NCI-H2171 treated with DMSO at 0.1 percent for 48 hours (cell line): Measurements from ENCODE around the gene P2RX6.
A peak's percentile ranks its signal among the peaks of the same experiment; 100 is the strongest.
"Not testable (repeated sequence)": the region's sequence is repeated elsewhere in the genome, so short reads cannot be mapped to it uniquely, and the experiment has no call there.

Experiments
- DNase-seq: peaks from one replicate; lab custom pipeline; 2025; lab: John Stamatoyannopoulos, UW

Gene P2RX6

DNA sequence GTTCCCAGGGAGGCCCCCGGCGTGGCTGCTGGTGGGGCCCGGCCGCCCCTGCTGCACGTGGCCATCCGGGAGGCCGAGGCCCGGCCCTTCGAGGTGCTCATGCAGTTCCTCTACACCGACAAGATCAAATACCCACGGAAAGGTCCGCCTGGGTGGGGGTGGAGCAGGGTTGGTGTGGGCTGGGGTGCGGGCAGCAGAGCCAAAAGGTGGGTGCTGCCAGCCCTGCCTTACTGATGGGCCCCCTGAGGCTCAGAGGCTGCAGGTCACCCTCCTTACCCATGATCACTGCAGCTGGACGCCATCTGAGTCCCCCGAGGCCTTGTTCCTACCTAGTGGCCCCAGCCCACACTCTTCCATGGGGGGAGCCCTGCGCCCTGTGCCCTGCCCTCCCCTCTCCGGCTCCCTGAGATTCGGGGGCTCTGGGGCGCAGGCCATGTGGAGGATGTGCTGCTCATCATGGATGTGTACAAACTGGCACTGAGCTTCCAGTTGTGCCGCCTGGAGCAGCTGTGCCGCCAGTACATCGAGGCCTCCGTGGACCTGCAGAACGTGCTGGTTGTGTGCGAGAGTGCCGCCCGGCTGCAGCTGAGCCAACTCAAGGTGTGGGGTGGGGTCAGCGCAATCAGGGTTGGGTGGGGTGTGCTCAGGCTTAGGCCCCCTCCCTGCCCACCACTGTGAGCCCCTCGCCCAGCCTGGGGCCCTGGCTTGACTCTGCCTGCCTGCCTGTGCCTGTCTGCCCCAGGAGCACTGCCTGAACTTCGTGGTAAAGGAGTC is 20.6 kb upstream of the P2RX6 start:
- DNase-seq: no peak

DNA sequence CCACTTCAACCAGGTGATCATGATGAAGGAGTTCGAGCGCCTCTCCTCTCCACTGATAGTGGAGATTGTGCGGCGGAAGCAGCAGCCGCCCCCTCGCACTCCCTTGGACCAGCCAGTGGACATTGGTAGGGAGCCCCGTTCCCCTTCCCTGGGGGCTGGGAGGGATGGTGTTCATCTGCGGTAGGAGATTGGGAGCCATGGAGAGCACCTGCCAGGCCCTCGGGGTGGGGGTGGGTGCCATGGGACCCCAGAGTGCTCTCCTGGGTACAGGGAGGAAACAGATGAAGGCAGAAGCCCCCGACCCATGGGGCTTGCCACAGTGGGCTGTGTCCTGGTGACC is 20.1 kb upstream of the P2RX6 start:
- no peak for DNase-seq

DNA sequence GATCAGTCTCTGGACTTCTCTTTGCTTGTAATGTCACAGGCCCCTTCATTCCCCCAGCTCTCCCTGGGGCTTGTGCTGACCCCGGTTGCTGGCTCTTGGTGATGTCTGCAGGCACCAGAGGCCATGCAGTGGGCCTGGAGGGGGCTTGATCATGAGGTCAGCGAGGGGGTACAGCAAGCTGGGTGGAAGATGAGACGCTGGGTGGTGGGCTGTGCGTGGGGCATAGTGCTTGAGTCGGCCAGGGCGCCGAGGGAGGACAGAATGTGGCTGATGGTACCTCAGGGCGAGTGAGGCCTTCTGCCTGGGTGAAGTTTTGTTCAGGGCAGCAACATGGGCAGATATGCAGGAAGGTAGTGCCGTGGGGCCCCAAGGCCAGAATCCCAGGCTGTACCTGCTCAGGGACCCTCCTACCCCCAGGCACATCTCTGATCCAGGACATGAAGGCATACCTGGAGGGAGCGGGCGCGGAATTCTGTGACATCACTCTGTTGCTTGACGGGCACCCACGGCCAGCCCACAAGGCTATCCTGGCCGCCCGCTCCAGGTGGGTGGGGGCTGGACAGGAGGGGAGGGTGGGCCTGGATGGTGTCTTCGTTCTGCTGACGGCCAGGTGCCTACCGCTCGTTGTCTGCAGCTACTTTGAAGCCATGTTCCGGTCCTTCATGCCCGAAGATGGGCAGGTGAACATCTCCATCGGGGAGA is 19.5 kb upstream of the P2RX6 start:
- no peak for DNase-seq

DNA sequence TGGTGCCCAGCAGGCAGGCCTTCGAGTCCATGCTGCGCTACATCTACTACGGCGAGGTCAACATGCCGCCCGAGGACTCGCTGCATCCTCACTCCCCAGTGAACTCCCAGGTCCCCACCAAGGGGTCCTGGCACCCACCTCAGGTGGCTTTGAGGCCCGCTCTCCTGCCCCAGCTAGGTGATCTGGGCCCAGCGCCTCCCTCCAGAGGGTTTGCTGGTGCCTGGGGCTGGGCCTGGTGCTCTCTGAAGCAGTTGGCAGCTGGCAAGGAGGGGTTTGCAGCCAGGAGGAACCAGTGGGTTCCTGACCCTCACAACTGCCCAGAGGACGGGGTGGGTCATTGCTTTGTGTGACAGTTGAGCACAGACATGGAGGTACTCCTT is 18.9 kb upstream of the P2RX6 start:
- no peak for DNase-seq

DNA sequence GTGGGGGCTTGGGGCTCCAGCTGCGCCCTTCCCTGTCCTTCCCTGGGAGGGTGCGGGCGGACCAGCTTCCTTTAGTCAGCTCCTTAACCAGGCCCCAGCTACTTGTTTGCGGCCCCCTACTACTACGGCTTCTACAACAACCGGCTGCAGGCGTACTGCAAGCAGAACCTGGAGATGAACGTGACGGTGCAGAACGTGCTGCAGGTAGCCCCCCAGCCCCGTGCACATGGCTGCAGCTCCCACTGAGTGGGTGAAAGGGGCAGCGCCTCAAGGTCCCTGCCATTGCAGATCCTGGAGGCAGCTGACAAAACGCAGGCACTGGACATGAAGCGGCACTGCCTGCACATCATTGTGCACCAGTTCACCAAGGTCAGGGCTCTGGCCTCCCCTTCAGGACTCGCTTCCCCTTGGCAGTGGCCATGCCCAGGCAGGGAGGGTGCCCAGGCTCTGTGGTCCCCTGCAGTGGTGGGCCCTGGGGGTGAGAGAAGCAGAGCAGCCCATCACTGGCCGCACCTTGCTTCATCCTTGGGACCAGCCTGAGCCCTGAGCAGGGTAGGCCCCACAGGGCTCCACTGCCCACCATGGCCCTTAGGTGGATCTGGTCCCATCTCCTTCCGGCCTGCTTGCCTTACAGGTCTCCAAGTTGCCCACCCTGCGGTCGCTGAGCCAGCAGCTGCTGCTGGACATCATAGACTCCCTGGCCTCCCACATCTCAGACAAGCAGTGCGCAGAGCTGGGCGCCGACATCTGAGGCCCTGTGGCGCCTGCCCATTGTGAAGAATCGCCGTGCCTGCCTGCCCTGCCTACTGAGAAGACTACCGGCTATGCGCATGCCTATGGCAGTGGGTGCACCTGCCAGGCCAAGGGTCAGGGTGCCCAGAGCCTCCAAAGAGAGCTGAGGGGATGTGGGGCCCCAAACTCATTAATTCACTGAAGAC is 18.1 kb upstream of the P2RX6 start:
- DNase-seq: no peak

DNA sequence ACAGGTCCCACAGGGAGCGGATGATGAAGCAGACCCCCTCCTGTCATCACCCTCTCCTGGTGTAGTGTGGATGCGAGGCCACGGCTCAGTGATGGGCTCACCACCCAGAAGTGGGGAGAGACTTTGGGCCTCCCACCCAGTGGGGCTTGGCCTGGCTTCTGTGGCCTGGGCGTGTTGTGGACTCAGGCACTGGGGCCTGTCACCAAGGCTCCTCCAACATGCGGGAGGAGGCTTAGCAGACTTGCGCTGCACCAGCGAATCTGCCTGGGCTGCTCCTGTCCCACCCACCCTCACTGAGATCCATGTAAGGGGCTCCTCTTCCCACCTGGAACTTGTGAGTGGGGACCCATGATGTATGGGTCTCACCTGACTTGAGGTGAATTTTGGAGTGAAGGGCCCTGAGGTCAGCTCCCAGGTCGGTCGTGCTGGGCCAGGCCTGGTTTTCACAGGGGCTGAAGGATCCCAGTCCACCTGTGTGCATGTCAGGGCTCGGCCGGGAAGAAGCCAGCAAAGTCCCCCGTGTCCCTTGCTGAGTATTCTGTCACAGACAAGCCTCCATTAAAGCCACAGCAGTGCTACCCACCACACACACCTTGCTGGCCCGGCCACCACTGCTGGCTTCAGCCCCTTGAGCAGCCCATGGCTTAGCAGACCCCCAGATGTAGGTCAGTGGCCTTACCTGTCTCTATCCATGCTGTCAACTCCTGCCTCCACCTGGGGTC is 17.3 kb upstream of the P2RX6 start:
- DNase-seq: no peak

DNA sequence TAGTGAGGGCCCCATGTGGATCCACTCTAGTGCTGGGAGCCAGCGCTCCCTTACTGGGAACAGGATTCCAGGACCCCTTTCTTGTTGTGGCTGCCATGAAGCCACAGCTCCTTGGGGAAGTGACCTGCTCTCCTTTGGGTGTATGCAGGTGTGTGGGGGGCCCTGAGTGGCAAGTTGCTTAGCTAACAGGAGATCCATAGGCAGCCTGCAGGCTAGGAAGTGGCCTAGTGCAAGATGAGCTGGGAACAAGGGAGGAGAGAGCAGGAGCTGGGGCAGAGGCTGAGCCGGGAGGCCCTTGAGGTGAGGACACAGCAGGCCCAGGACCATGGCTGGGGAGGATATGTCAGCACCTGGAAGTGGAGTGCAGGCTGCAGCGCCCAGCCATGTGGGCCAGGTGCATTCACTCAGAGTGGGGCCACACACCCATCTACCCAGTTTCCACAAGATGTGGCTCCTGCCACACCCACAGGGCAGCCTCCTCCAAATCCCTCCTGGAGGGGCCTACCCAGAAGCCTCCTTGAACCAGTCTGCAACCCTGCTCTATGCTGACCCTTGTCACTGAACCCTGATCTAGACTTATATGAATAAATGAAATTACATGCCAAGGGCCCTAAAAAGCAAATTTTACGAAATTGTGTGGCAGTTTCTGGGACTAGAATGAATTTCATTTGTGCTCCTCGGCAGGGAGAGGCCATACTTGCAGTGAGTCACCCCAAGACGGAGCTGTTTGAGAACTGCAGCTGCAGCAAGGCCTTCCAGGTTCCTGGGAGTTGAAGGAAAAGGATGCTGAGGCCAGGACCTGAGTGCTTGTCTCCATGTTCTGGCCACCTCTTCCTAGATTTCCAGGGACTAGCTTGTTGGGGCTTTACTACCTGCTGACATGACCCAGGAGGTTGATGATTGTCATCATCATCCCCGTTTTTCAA is 16.3 kb upstream of the P2RX6 start:
- no peak for DNase-seq

DNA sequence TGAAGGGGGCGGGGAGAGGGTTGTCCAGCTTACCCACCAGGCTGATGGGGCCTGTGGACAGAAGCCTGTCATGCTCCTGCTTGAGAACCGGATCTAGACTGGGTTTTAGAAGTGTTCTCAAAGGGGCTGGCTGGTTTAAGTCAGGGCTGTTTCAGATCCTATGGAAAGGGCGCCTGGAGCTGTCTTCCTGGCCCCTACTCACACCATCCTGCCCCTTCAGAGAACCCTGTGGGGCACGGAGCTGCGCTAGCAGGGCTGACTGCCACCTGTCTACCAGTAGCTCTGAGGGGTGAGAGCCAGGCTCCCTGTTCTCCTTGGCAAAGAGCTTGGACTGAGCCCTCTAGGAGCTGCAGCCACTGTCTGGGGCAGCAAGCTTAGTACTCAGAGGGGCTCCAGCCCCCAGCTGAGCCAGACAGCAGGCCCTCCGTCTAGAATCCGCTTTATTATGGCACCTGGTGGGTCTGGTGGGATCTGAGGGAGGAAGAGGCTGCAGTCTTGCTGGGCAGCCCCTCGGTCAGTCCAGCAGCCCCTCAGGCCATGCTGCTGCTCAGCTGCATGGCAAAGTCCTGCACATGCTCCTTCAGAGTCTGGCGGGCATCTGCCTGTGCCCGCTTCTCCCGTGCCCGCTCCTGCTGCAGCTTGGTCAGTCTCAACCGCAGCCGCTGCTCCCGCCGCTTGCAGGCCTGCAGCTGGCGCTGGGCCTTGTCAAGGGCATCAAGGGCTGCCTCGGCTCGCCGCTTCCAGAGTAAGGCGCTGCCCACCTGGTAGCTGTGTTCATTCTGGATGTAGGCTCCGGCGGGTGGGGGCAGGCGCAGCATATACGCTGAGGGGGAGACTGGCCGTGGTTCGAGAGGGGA is 15.4 kb upstream of the P2RX6 start:
- no peak for DNase-seq

DNA sequence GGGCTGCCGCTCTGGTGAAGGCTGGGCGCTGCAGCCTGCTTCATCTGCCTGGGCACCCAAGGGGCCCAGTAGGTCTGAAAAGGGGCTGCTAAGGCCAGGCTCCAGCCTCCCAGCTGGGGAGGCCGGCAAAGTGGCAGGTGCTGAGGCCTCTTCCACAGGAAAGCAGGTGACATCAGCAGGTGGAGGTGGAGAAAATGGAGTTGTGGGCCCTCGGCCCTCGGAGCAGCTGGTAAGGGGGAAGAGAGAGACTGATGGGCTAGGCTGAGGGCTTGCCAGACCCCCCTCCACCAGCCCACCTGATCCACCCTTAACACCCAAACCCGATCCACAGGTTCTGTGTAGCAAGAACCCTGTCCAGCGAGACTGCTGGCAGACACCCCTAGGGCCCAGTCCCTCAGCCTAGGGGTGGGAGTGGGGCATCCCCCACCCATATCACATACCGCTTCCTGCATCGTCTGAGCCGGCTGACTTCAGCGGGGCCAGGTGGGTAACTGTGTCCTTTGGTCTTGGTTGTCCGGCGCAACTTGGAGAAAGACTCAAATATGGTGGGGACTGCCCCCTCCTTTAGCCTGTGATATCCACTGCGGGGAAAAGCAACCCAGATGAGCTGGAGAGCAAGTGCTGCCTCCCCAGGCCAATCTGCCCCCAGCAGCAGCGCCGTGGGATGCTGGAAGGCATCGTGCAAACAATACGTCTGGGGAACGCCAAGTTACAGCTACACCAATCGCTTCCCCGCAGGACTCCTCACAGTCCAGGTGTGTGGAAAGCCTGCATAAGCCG is 14.6 kb upstream of the P2RX6 start:
- peak; percentile 41 for DNase-seq

DNA sequence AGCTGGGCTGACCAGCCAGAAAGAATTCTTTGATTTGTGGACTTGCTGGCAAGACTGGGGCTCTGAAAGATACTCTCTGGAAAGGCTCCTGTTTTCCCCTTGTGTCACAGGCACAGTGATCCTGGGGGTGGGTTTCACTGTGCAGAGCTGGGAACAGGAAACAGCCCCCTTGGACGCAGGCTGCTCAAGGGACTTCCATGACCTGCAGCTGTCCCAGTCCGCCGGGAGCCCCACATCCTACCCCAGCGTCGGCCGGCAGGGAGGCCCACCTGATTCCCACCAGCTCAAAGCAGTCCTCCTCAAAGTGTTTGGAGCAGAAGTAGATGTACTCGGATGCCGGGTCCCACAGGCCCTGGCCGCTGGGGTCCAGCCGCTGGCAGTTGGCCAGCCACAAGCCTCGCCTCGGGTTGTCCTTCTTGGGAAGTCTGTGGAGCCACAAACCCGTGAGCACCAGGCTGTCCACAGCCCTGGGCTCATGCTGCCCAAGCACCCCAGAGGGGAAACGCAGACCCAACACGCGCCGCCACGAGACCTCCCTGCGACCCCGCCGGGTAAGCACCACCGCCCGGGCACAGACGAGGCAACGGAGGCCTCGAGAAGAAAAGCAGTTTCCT is 13.9 kb upstream of the P2RX6 start:
- DNase-seq: peak; percentile 41

DNA sequence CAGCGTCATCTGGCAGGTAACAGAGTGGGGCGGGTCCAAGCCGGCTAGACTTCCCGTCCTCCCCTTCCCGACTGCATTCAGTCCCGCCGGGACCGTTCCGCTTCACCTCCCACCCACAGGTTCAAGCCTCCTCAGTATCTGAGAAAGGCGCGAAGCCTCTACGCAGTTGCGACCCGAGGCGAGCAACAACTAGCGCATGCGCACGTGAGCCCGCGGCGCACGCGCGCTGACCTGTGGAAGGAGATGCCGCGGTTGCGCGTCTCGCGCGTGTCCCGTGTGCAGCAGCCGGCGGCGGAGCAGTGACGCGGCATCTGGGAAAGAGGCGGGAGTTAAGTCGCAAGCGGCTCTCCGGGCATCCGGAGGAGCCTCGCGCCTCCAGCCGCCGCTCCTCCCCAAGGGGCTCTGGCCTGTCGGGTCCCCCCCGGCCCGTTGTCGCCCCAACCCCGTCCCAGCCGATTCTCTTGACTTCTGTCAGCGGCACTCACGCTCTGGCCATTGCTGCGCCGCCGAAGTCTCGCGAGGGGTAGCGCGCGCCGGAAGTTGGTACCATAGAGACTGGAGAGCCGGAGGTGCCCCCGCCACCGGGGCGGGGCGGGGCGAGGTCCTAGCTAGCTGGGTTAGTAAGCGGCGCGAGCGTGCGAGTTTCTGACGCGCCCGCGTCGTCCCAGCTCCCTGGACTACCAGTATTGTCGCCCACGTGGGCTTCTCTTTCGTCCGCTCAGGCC is 13.2 kb upstream of the P2RX6 start, which contains the start of gene THAP7:
THAP7 (minus strand) TSS at position 518 of the 725 bp plus-strand sequence; CDS start at position 311, 207 bp downstream.
- peak; percentile 96 for DNase-seq

DNA sequence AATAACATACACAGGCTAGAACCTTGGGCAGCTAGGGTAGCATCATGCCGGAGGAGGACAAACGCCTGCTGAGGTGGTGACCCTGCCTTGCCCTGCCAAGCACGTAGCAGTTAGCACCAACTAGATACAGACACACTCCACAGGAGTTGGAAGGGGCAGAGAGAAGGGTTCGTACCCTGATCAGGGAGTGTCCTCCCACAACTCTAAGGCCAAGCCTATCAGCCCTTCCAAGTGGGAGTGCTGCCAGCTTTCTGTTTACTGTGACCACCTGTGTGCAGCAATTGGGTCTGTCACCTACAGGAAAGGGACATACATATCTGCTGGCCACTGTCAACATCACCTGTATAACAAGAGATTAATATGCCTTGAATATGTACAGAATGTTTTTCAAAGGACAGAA is 11.2 kb upstream of the P2RX6 start:
- no peak for DNase-seq

DNA sequence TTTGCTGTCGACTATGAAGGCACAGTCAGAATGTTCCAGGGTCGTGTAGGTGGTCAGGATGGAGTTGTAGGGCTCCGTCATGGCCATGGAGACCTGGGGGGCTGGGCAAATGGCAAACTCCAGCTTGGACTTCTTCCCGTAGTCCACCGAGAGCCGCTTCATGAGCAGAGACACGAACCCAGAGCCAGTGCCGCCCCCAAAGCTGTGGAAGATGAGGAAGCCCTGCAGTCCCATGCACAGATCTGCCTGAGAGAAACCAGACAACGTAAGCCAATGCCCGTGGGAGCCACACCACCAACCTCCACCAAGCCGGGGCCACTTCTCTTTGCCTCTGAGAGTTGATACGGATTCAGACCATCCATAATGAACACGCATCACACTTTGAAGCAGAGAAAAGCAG is 5.8 kb upstream of the P2RX6 start:
- not testable (repeated sequence) for DNase-seq

DNA sequence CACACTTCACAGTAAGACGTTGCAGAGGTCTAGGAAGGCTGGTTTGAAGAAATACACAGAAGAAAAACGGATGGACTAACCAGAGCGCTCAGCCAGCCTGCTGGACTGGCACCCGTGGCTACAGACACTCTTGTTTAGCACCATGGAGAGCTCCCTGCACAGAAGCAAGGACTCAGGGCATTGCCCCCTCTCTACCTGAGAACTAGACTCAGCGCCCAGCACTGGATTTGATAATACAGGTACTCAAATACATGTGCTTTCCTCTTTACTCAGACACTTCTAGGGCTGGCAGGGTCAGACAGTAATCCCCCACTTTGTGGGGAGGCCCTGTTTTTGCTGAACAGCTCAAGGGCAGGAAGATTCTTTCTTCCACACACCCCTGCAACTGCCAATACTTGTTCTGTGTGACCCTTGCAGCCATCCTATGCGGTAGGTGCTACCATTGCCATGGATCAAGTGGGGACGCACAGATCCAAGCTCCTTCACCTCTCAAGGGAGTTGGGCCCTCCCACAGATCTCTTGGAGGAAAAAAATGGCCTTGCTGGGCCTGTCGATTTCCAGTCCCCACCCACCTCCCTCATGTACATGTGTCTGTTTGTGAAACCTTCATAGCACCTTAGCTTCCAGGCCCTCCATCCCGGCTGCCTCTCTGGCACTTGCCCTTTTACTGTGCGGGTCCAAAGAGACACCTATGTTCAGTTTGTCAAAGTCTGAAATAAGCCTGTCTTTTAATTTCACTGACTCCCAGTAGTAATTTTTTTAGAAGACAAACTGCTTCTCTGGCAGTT is 5.1 kb upstream of the P2RX6 start:
- DNase-seq: no peak

DNA sequence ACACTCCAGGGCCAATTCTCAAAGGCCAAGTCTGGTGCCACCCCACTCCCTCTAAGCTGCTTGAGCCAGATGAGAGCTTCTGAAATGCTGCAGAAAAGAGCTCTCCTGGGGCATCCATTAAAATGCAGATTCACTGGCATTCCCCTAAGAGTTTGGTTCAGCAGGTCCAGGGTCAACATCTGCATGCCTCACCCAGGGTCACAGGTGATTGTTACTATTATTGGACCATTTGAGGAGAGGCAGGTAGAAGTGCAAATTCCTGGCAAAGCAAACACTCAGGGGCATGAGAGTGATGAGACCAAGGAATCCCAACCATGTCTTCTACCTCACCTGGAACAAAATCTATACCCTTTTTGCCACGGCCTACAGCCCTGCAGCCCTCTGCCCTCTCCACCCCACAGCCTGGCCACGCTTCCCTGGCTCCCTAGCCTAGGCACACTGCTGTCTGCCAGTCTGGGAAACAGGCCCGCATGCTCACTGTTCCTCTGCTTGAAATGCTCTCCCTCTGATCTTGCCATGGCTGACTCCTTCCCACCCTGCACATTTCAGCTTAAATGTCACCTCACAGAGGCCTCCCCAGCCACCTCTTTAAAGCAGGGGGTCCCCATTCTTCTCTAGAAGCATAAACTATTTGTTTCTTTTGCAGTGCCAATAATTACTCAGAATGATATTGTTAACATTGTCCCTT is 4.4 kb upstream of the P2RX6 start:
- DNase-seq: no peak
